H1 (cell line): Measurements from ENCODE around the gene SERTAD2. TPM values are rescaled to one million over a fixed set of nuclear protein-coding genes. Genes with fewer than 3 reads are reported as not detected.

Experiments
- ATF3 ChIP-seq: IDR thresholded peaks from 2 replicates; pipeline ENCODE4 v1.6.1; 2011; ENCODE audit warnings: low read depth, mild to moderate bottlenecking, low read length; ENCODE audit not compliant: insufficient read depth
- CBX5 ChIP-seq: fragments of 300-800, 300-1000 bp; sonication (generic); IDR thresholded peaks from 2 replicates; pipeline ENCODE4 v1.7.1; 2016; ENCODE audit warnings: antibody characterized with exemption, low read length, low read depth
- CBX8 ChIP-seq: fragments of 300-800, 300-1000 bp; sonication (generic); IDR thresholded peaks from 2 replicates; pipeline ENCODE4 v1.7.1; 2016; ENCODE audit warnings: low read depth, low read length, borderline replicate concordance
- SP4 ChIP-seq: IDR thresholded peaks from 2 replicates; pipeline ENCODE4 v1.6.1; 2012; ENCODE audit warnings: low read length, inconsistent platforms
- SRF ChIP-seq: IDR thresholded peaks from 2 replicates; pipeline ENCODE4 v1.6.1; 2011; ENCODE audit warnings: mild to moderate bottlenecking, low read depth, low read length, moderate library complexity
- polyA plus RNA-seq, 7 experiments: library from polyadenylated mRNA; depleted of rRNA in 3 of 7; stranded (reverse) in 5 of 7; unstranded in 2 of 7; fragments of >200 nt in 5 of 7; fragments of 200-250 nt in 2 of 7; gene quantifications; 1 replicate in 5 of 7; 2 replicates in 1 of 7; 4 replicates in 1 of 7; pipeline versions ENCODE4 v1.2.1 to v1.2.3, GENCODE V29; 2011 to 2013; ENCODE audit warnings: missing spikeins in 2 of 7, mixed read lengths in 2 of 7
- total RNA-seq: library from RNA; stranded (reverse); fragmentation: NEBNext Ultra II Directional; extraction: Animal tissue kit (Norgen Biotek cat#: 25700); gene quantifications from 2 replicates; pipeline ENCODE4 v1.2.1, GENCODE V29; 2021

Gene SERTAD2
- total and polyA plus RNA-seq, 2 of the 8 experiments (the other 6 are each of a cell fraction or from before 2014, with no cell fraction given) = 2.9 to 4.5 TPM

- TF ChIP-seq SP4 (no peak), SRF (no peak), CBX5 (no peak), CBX8 (no peak), ATF3 (no peak)
- TF ChIP-seq, all 59 proteins: peak for 0
These were observed 67.7 kb downstream of the SERTAD2 start (continued) for GRCh38 chr2:64586054-64586453.
